ENCODE data around the gene TRIL.

- TF ChIP-seq, protein P1, sequence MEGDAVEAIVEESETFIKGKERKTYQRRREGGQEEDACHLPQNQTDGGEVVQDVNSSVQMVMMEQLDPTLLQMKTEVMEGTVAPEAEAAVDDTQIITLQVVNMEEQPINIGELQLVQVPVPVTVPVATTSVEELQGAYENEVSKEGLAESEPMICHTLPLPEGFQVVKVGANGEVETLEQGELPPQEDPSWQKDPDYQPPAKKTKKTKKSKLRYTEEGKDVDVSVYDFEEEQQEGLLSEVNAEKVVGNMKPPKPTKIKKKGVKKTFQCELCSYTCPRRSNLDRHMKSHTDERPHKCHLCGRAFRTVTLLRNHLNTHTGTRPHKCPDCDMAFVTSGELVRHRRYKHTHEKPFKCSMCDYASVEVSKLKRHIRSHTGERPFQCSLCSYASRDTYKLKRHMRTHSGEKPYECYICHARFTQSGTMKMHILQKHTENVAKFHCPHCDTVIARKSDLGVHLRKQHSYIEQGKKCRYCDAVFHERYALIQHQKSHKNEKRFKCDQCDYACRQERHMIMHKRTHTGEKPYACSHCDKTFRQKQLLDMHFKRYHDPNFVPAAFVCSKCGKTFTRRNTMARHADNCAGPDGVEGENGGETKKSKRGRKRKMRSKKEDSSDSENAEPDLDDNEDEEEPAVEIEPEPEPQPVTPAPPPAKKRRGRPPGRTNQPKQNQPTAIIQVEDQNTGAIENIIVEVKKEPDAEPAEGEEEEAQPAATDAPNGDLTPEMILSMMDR (IDR thresholded peaks at IDR 0.05) = no peak
- TF ChIP-seq POLR2A (IDR thresholded peaks at IDR 0.05; ENCODE audit: low read depth) (no peak), POLR2AphosphoS5 (IDR thresholded peaks at IDR 0.05) (no peak), EP300 (IDR thresholded peaks at IDR 0.05) (no peak)
These were observed 38.7 kb upstream of the TRIL start for GRCh38 chr7:28996836-28997235.

Data from esophagus muscularis mucosa (tissue), 4 donors.